Astrocyte (in vitro differentiated cells and primary cell): ENCODE measurements around the gene PLPPR3. TPM values are rescaled to one million over a fixed set of nuclear protein-coding genes. Genes with fewer than 3 reads are reported as not detected.

ENCODE experiments used
- DNase-seq: peaks from one replicate; pipeline ENCODE4 v3.0.0-alpha.2; 2010; ENCODE audit warnings: low read depth
- FAIRE-seq: peaks from 2 replicates; lab custom pipeline; 2011; peaks lifted over from hg19 to GRCh38; lab: Jason Lieb, UNC
- H2AFZ ChIP-seq: 2 replicates; pipeline ENCODE4 v1.6.0; 2012; ENCODE audit warnings: low read depth, low read length, inconsistent platforms
- H3K27ac ChIP-seq: 2 replicates; pipeline ENCODE4 v1.5.1; 2011; ENCODE audit warnings: low read depth, low read length, inconsistent platforms
- H3K27me3 ChIP-seq: 2 replicates; pipeline ENCODE4 v1.6.0; 2011; ENCODE audit warnings: low read length, inconsistent platforms; ENCODE audit not compliant: insufficient read depth
- H3K36me3 ChIP-seq: 2 replicates; pipeline ENCODE4 v1.5.1; 2011; ENCODE audit warnings: low read length, inconsistent platforms; ENCODE audit not compliant: insufficient read depth
- H3K4me1 ChIP-seq: 2 replicates; pipeline ENCODE4 v1.5.1; 2011; ENCODE audit warnings: low read length, inconsistent platforms; ENCODE audit not compliant: insufficient read depth
- H3K4me2 ChIP-seq: 2 replicates; pipeline ENCODE4 v1.6.0; 2012; ENCODE audit warnings: low read length, inconsistent platforms
- H3K4me3 ChIP-seq: 2 replicates; pipeline ENCODE4 v1.5.1; 2011; ENCODE audit warnings: low read depth, mild to moderate bottlenecking, low read length, inconsistent platforms; ENCODE audit not compliant: insufficient read depth
- H3K79me2 ChIP-seq: 2 replicates; pipeline ENCODE4 v1.6.0; 2012; ENCODE audit warnings: mild to moderate bottlenecking, low read length, inconsistent platforms; ENCODE audit not compliant: insufficient read depth
- H3K9ac ChIP-seq: 2 replicates; pipeline ENCODE4 v1.6.0; 2012; ENCODE audit warnings: mild to moderate bottlenecking, low read length, inconsistent platforms
- H3K9me3 ChIP-seq: 2 replicates; pipeline ENCODE4 v1.5.1; 2012; ENCODE audit warnings: low read depth, mild to moderate bottlenecking, low read length, inconsistent platforms; ENCODE audit not compliant: insufficient read depth
- H4K20me1 ChIP-seq: 2 replicates; pipeline ENCODE4 v1.6.0; 2012; ENCODE audit warnings: low read length, inconsistent platforms; ENCODE audit not compliant: insufficient read depth
- H3K27ac Mint-ChIP-seq: one replicate; pipeline ENCODE4 v1.8.0; 2021; ENCODE audit warnings: mild to moderate bottlenecking, mixed read lengths; ENCODE audit not compliant: unreplicated experiment
- H3K27me3 Mint-ChIP-seq: one replicate; pipeline ENCODE4 v1.8.0; 2021; ENCODE audit warnings: low read depth, mixed read lengths; ENCODE audit not compliant: unreplicated experiment
- H3K36me3 Mint-ChIP-seq: one replicate; pipeline ENCODE4 v1.8.0; 2021; ENCODE audit warnings: low read depth, mixed read lengths; ENCODE audit not compliant: unreplicated experiment
- H3K4me1 Mint-ChIP-seq: one replicate; pipeline ENCODE4 v1.8.0; 2021; ENCODE audit warnings: low read depth, mixed read lengths; ENCODE audit not compliant: unreplicated experiment
- H3K4me3 Mint-ChIP-seq: one replicate; pipeline ENCODE4 v1.8.0; 2021; ENCODE audit warnings: mild to moderate bottlenecking, moderate library complexity, mixed read lengths; ENCODE audit not compliant: unreplicated experiment
- H3K9me3 Mint-ChIP-seq: one replicate; pipeline ENCODE4 v1.8.0; 2021; ENCODE audit warnings: mild to moderate bottlenecking, mixed read lengths; ENCODE audit not compliant: unreplicated experiment
- EZH2 ChIP-seq: IDR thresholded peaks from 2 replicates; pipeline ENCODE4 v1.6.1; 2012; ENCODE audit warnings: mild to moderate bottlenecking, low read length, inconsistent platforms; ENCODE audit not compliant: insufficient read depth
- total RNA-seq: library from RNA; stranded (reverse); gene quantifications from 2 replicates; pipeline ENCODE4 v1.2.1, GENCODE V29; 2021
- TF ChIP-seq, protein P1 (sequence below): IDR thresholded peaks from 2 replicates; pipeline ENCODE4 v1.5.1; 2011; ENCODE audit warnings: low read depth, mild to moderate bottlenecking, inconsistent platforms, low read length, moderate library complexity; ENCODE audit not compliant: insufficient read depth

The PLPPR3 gene
- total RNA-seq, 1 donor from 2014 or later, result 36.5 TPM

DNA sequence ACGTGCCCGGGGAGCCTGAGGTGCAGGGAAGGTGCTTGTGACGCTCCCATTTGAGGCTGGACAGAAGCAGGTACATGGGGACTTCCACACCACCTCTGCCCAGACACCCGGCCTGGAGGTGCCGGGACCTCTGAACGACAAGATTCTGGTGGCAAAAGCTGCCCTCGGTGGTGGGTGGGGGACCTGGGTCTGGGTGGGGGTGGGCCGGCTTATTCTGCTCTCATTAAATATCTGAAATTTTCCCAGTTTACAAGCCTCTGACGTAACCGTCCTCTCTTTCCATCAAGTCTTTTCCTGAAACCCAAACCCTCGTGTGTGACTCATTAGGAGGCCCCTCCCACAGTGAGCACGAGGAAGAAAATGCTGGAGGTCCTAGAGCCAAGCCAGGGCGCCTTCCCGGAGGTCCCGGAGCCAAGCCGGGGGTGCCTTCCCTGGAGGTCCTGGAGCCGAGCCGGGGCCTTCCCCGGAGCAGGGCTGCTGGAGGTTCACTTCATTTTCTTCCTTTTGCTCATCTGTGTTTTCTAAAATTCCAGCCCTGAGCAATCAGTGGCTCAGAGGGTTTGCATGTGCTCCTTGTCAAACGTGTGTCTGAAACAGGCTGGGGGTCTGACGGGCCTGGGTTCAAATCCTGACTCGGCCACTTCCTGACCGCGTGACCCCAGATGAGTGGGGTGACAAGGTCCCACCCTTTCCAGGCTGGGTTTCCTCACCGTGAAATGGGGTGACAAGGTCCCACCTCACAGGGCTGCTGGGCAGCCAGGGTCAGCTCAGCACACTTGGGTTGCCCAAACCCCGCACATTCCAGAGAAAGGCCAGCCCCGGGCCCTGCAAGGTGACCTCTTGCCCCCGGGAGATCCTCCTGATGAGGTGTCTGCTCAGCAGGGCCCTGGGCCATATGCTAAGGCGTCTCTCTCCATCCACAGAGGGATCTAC is 47.8 kb upstream of the PLPPR3 start:
- FAIRE-seq, result peak; percentile 50
- H3K36me3 ChIP-seq, result peaks cover 3% of the 10 kb centered on the region
- peak overlapping the region; percentile 66 for H3K9ac ChIP-seq
- H3K27me3 Mint-ChIP-seq, result no peaks in the 10 kb centered on the region
- H2AFZ ChIP-seq, result no peak overlapping the region
- H3K4me3 Mint-ChIP-seq, result no peak overlapping the region
- H3K79me2 ChIP-seq, result no peaks in the 10 kb centered on the region
- H3K4me3 ChIP-seq, result no peak overlapping the region
- H3K9me3 Mint-ChIP-seq, result no peaks in the 10 kb centered on the region
- peak overlapping the region; percentile 88 for H3K27ac ChIP-seq
- peak overlapping the region; percentile 47 for H3K27ac Mint-ChIP-seq
- H3K9me3 ChIP-seq, result no peaks in the 10 kb centered on the region
- DNase-seq, result peak; percentile 93
- peaks cover 24% of the 10 kb centered on the region for H4K20me1 ChIP-seq
- peaks cover 9% of the 10 kb centered on the region for H3K36me3 Mint-ChIP-seq
- TF ChIP-seq EZH2, result no peak
- TF ChIP-seq, protein P1, sequence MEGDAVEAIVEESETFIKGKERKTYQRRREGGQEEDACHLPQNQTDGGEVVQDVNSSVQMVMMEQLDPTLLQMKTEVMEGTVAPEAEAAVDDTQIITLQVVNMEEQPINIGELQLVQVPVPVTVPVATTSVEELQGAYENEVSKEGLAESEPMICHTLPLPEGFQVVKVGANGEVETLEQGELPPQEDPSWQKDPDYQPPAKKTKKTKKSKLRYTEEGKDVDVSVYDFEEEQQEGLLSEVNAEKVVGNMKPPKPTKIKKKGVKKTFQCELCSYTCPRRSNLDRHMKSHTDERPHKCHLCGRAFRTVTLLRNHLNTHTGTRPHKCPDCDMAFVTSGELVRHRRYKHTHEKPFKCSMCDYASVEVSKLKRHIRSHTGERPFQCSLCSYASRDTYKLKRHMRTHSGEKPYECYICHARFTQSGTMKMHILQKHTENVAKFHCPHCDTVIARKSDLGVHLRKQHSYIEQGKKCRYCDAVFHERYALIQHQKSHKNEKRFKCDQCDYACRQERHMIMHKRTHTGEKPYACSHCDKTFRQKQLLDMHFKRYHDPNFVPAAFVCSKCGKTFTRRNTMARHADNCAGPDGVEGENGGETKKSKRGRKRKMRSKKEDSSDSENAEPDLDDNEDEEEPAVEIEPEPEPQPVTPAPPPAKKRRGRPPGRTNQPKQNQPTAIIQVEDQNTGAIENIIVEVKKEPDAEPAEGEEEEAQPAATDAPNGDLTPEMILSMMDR, result no peak
- peak overlapping the region; percentile 42 for H3K4me2 ChIP-seq
- no peaks in the 10 kb centered on the region for H3K27me3 ChIP-seq
- peaks cover 19% of the 10 kb centered on the region for H3K4me1 ChIP-seq
- peaks cover 2% of the 10 kb centered on the region for H3K4me1 Mint-ChIP-seq

DNA sequence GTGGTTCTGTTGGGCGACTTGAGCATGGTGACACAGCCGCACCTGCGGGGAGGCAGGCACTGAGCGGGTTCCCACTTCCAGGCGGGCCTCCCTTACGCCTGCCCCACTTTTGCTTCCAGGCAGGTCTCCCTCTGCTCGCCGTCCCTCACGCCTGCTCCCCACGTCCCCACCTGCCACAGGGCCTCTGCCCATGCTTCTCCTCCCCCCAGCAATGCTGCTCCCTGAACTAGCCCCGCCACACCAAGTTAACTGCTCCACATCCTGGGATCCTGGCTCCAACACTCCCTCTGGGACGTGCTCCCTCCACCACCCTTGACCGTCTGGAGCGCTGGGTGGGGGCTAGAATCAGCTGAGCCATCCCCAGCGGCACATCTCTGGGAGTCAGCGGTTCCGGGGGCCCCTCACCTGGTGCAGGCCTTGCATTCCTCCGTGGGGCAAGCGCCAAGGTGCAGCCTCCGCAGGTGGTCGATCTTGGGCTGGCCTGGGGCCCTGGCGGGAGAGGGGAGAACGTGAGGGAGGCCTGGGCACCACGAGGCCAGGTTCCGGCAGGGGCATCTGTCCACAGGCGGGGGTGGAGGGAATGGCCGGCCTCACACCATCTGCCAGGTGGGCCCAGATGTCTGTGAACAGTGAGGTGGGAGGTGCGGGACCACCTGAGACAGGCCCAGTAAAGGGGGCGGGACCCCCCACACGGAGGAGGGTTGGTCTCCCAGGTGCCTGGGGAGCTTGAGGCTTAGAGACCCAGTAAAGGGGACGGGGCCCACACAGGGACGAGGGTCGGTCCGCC is 46.9 kb upstream of the PLPPR3 start:
- Mint-ChIP-seq H3K27me3 (no peaks in the 10 kb centered on the region), H3K36me3 (peaks cover 9% of the 10 kb centered on the region), H3K4me1 (peaks cover 2% of the 10 kb centered on the region), H3K9me3 (no peaks in the 10 kb centered on the region), H3K4me3 (no peak overlapping the region), H3K27ac (no peak overlapping the region)
- Histone ChIP-seq H2AFZ (no peak overlapping the region), H4K20me1 (peaks cover 24% of the 10 kb centered on the region), H3K4me1 (peaks cover 19% of the 10 kb centered on the region), H3K27me3 (no peaks in the 10 kb centered on the region), H3K4me2 (peak overlapping the region; percentile 31), H3K79me2 (no peaks in the 10 kb centered on the region), H3K9ac (peak overlapping the region; percentile 66), H3K27ac (peak overlapping the region; percentile 88), H3K36me3 (no peaks in the 10 kb centered on the region), H3K4me3 (no peak overlapping the region), H3K9me3 (no peaks in the 10 kb centered on the region)
- DNase-seq, result no peak
- no peak for FAIRE-seq
- TF ChIP-seq EZH2, result no peak
- TF ChIP-seq, protein P1, result no peak
